ENCODE data around the gene MAP1S. TPM values are rescaled to one million over a fixed set of nuclear protein-coding genes. Genes with fewer than 3 reads are reported as not detected.

The MAP1S gene
- total and polyA plus RNA-seq, 2 donors (not counting 1 experiment from before 2014, with no cell fraction given) = 10.5 to 18.3 TPM

DNA sequence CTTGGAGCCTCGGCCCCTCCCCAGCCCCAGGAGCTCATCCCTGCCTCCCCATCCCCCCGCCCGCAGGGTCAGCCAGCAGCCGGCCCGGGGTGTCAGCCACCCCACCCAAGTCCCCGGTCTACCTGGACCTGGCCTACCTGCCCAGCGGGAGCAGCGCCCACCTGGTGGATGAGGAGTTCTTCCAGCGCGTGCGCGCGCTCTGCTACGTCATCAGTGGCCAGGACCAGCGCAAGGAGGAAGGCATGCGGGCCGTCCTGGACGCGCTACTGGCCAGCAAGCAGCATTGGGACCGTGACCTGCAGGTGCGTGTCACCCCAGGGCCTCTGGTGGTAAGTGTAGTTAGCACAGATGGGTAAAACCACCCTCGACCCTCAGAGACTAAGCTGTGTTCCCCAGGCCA lies 13.8 kb downstream of the MAP1S start:
- H3K9me3 ChIP-seq (ENCODE audit: control insufficient read depth, insufficient read depth, low read depth, low read length) = no peaks in the 10 kb centered on the region
- no peak overlapping the region for H3K4me2 ChIP-seq (ENCODE audit: extremely low read depth, insufficient read depth, low read length)
- H3K27ac ChIP-seq (ENCODE audit: insufficient read depth, low read length) = no peak overlapping the region
- peaks cover 11% of the 10 kb centered on the region for H3K79me2 ChIP-seq (ENCODE audit: control insufficient read depth, insufficient read depth, low read length)
- no peak overlapping the region for H3K4me3 ChIP-seq (replicated peaks in 1 of 4; ENCODE audit: control extremely low read depth in 1 of 4, insufficient read depth in 1 of 4, low read depth in 3 of 4, low read length in 4 of 4)
- H3K9ac ChIP-seq (ENCODE audit: insufficient read depth, low read length) = no peak overlapping the region
- no peak overlapping the region for H2AFZ ChIP-seq (ENCODE audit: low read length)
- no peak for TF ChIP-seq CTCF (conservative IDR thresholded peaks at IDR 0.05 in 1 of 2, IDR thresholded peaks at IDR 0.05 in 1 of 2; ENCODE audit: low read depth in 1 of 2, low read length in 2 of 2)
- no peak for TF ChIP-seq EZH2 (IDR thresholded peaks at IDR 0.05; ENCODE audit: low read length, missing control alignments)
- peaks cover 13% of the 10 kb centered on the region for H3K36me3 ChIP-seq (ENCODE audit: control insufficient read depth, insufficient read depth, low read length)
- DNase-seq (ENCODE audit: low read depth in 2 of 2) = no peak
- no peaks in the 10 kb centered on the region for H3K4me1 ChIP-seq (ENCODE audit: control insufficient read depth, extremely low read depth, insufficient read depth, low read length)
- H3K27me3 ChIP-seq (ENCODE audit: control insufficient read depth, insufficient read depth, low read length) = no peaks in the 10 kb centered on the region
- H4K20me1 ChIP-seq (ENCODE audit: control insufficient read depth, extremely low read depth, insufficient read depth, low read length) = no peaks in the 10 kb centered on the region

- H3K9me3 ChIP-seq (ENCODE audit: control insufficient read depth, insufficient read depth, low read depth, low read length) = no peaks in the 10 kb centered on the region
- no peak for DNase-seq (ENCODE audit: low read depth in 2 of 2)
- H3K27ac ChIP-seq (ENCODE audit: insufficient read depth, low read length) = no peak overlapping the region
- H2AFZ ChIP-seq (ENCODE audit: low read length) = no peak overlapping the region
- no peaks in the 10 kb centered on the region for H4K20me1 ChIP-seq (ENCODE audit: control insufficient read depth, extremely low read depth, insufficient read depth, low read length)
- no peak overlapping the region for H3K4me2 ChIP-seq (ENCODE audit: extremely low read depth, insufficient read depth, low read length)
- H3K79me2 ChIP-seq (ENCODE audit: control insufficient read depth, insufficient read depth, low read length) = peaks cover 11% of the 10 kb centered on the region
- H3K4me3 ChIP-seq (replicated peaks in 1 of 4; ENCODE audit: control extremely low read depth in 1 of 4, insufficient read depth in 1 of 4, low read depth in 3 of 4, low read length in 4 of 4) = no peak overlapping the region
- no peaks in the 10 kb centered on the region for H3K4me1 ChIP-seq (ENCODE audit: control insufficient read depth, extremely low read depth, insufficient read depth, low read length)
- no peak for TF ChIP-seq EZH2 (IDR thresholded peaks at IDR 0.05; ENCODE audit: low read length, missing control alignments)
- TF ChIP-seq CTCF (conservative IDR thresholded peaks at IDR 0.05 in 1 of 2, IDR thresholded peaks at IDR 0.05 in 1 of 2; ENCODE audit: low read depth in 1 of 2, low read length in 2 of 2) = no peak
- no peaks in the 10 kb centered on the region for H3K27me3 ChIP-seq (ENCODE audit: control insufficient read depth, insufficient read depth, low read length)
- H3K9ac ChIP-seq (ENCODE audit: insufficient read depth, low read length) = no peak overlapping the region
- peaks cover 13% of the 10 kb centered on the region for H3K36me3 ChIP-seq (ENCODE audit: control insufficient read depth, insufficient read depth, low read length)
Measured at GRCh38 chr19:17734146-17734545, 14.9 kb downstream of the MAP1S start.

DNA sequence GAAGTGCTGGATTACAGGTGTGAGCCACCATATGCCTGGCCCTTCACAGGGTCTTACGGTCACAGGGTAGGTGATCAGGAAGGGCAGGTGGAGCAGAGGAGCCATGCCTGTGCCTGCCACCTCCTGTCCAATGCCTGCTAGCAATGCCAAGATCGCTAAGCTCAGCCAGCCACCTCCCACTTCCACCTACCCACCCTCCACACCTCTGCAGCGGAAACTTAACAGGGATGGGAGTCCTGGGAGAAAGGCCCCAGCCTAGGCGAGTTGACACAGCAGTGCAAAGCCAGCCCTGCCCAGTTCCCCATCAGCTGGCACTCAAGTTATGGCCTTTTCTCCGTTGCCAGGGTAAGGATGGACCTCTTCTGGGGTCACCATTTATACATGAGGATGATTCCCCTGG lies 16.1 kb downstream of the MAP1S start:
- H3K4me3 ChIP-seq (replicated peaks in 1 of 4; ENCODE audit: control extremely low read depth in 1 of 4, insufficient read depth in 1 of 4, low read depth in 3 of 4, low read length in 4 of 4) = no peak overlapping the region
- DNase-seq (ENCODE audit: low read depth in 2 of 2) = no peak
- TF ChIP-seq EZH2 (IDR thresholded peaks at IDR 0.05; ENCODE audit: low read length, missing control alignments) = no peak
- TF ChIP-seq CTCF (conservative IDR thresholded peaks at IDR 0.05 in 1 of 2, IDR thresholded peaks at IDR 0.05 in 1 of 2; ENCODE audit: low read depth in 1 of 2, low read length in 2 of 2) = no peak
- no peaks in the 10 kb centered on the region for H4K20me1 ChIP-seq (ENCODE audit: control insufficient read depth, extremely low read depth, insufficient read depth, low read length)
- H2AFZ ChIP-seq (ENCODE audit: low read length) = no peak overlapping the region
- no peak overlapping the region for H3K4me2 ChIP-seq (ENCODE audit: extremely low read depth, insufficient read depth, low read length)
- H3K36me3 ChIP-seq (ENCODE audit: control insufficient read depth, insufficient read depth, low read length) = peaks cover 11% of the 10 kb centered on the region
- H3K27me3 ChIP-seq (ENCODE audit: control insufficient read depth, insufficient read depth, low read length) = no peaks in the 10 kb centered on the region
- H3K9ac ChIP-seq (ENCODE audit: insufficient read depth, low read length) = no peak overlapping the region
- H3K27ac ChIP-seq (ENCODE audit: insufficient read depth, low read length) = no peak overlapping the region
- H3K79me2 ChIP-seq (ENCODE audit: control insufficient read depth, insufficient read depth, low read length) = peaks cover 11% of the 10 kb centered on the region
- H3K9me3 ChIP-seq (ENCODE audit: control insufficient read depth, insufficient read depth, low read depth, low read length) = no peaks in the 10 kb centered on the region
- H3K4me1 ChIP-seq (ENCODE audit: control insufficient read depth, extremely low read depth, insufficient read depth, low read length) = peaks cover 2% of the 10 kb centered on the region

Measured in fibroblast of lung (primary cell).